IMR-90 (cell line): Measurements from ENCODE around the gene GDF9. TPM values are rescaled to one million over a fixed set of nuclear protein-coding genes. Genes with fewer than 3 reads are reported as not detected.
A peak's percentile ranks its signal among the peaks of the same experiment; 100 is the strongest.

Source experiments
- ATAC-seq: fragments of 200-7000 bp; cut with Tn5 transposase; 2 replicates; pipeline ENCODE4 v1.9.1; 2020; ENCODE audit warnings: low read depth, mild to moderate bottlenecking, moderate library complexity
- BruUV-seq: library from RNA; stranded (reverse); fragments of 400-500 nt; replicated peaks from 2 replicates; lab custom pipeline; 2021; lab: Mats Ljungman, UMichigan
- CTCF ChIA-PET: fragments of 300-600 bp; formaldehyde crosslinking; extraction: SDS; loops from one replicate; lab custom pipeline; 2021; ENCODE audit warnings: antibody characterized with exemption; lab: Yijun Ruan, JAX
- POLR2A ChIA-PET: fragments of 300-600 bp; sonication (Branson Sonifier 250); formaldehyde crosslinking; loops from one replicate; lab custom pipeline; 2022; ENCODE audit warnings: antibody characterized with exemption; ENCODE audit not compliant: unreplicated experiment; lab: Charles Lee
- DNase-seq: peaks from one replicate; pipeline ENCODE4 v3.0.0; 2013
- H2AFZ ChIP-seq: replicated peaks from 2 replicates; pipeline ENCODE3; 2013; ENCODE audit warnings: low read length, mild to moderate bottlenecking; ENCODE audit not compliant: poor library complexity
- H2AK5ac ChIP-seq: 2 replicates; pipeline ENCODE4 v1.6.1; 2013; ENCODE audit warnings: low read depth, low read length, inconsistent platforms
- H2AK9ac ChIP-seq: replicated peaks from 2 replicates; pipeline ENCODE3; 2013; ENCODE audit warnings: mild to moderate bottlenecking, low read depth, low read length, moderate library complexity; ENCODE audit not compliant: poor library complexity
- H2BK120ac ChIP-seq: 2 replicates; pipeline ENCODE4 v1.6.1; 2013; ENCODE audit warnings: low read depth, low read length, inconsistent platforms
- H2BK15ac ChIP-seq: 3 replicates; pipeline ENCODE4 v1.6.1; 2013; ENCODE audit warnings: low read depth, low read length, inconsistent platforms
- H2BK20ac ChIP-seq: 2 replicates; pipeline ENCODE4 v1.6.1; 2013; ENCODE audit warnings: low read depth, mild to moderate bottlenecking, inconsistent platforms, low read length, moderate library complexity
- H2BK5ac ChIP-seq: 2 replicates; pipeline ENCODE4 v1.6.1; 2013; ENCODE audit warnings: mild to moderate bottlenecking, low read depth, low read length, inconsistent platforms; ENCODE audit not compliant: poor library complexity, severe bottlenecking
- H3K14ac ChIP-seq: replicated peaks from 2 replicates; pipeline ENCODE4 v1.6.1; 2013; ENCODE audit warnings: low read depth, low read length, inconsistent platforms
- H3K18ac ChIP-seq: 2 replicates; pipeline ENCODE4 v1.6.1; 2013; ENCODE audit warnings: low read depth, low read length, control low read depth
- H3K23ac ChIP-seq: 2 replicates; pipeline ENCODE4 v1.6.1; 2013; ENCODE audit warnings: low read depth, low read length, inconsistent platforms
- H3K27ac ChIP-seq: 2 replicates; pipeline ENCODE4 v1.5.1; 2013; ENCODE audit warnings: mild to moderate bottlenecking, control low read depth, low read length; ENCODE audit not compliant: insufficient read depth
- H3K27me3 ChIP-seq: 2 replicates; pipeline ENCODE4 v1.6.1; 2013; ENCODE audit warnings: low read length; ENCODE audit not compliant: control insufficient read depth, insufficient read depth
- H3K36me3 ChIP-seq: 2 replicates; pipeline ENCODE4 v1.6.1; 2013; ENCODE audit warnings: low read length, mixed read lengths; ENCODE audit not compliant: control insufficient read depth, insufficient read depth
- H3K4ac ChIP-seq: 2 replicates; pipeline ENCODE4 v1.6.1; 2013; ENCODE audit warnings: low read depth, low read length, inconsistent platforms
- H3K4me1 ChIP-seq: 2 replicates; pipeline ENCODE4 v1.6.1; 2013; ENCODE audit warnings: low read length, mixed read lengths; ENCODE audit not compliant: control insufficient read depth, insufficient read depth
- H3K4me2 ChIP-seq: 2 replicates; pipeline ENCODE4 v1.6.1; 2013; ENCODE audit warnings: low read depth, mild to moderate bottlenecking, control low read depth, low read length, moderate library complexity
- H3K4me3 ChIP-seq: 2 replicates; pipeline ENCODE4 v1.5.1; 2013; ENCODE audit warnings: low read depth, mild to moderate bottlenecking, control low read depth, low read length, moderate library complexity; ENCODE audit not compliant: insufficient read depth
- H3K56ac ChIP-seq: 2 replicates; pipeline ENCODE4 v1.6.1; 2013; ENCODE audit warnings: low read length, inconsistent platforms; ENCODE audit not compliant: insufficient read depth; ENCODE audit errors: extremely low read depth
- H3K79me1 ChIP-seq, 2 experiments: 2 replicates each; pipeline ENCODE4 v1.6.1; 2013; ENCODE audit warnings: low read length in 2 of 2, inconsistent platforms in 1 of 2, low read depth in 1 of 2
- H3K9ac ChIP-seq: 2 replicates; pipeline ENCODE4 v1.6.1; 2013; ENCODE audit warnings: low read depth, low read length, control low read depth
- H3K9me1 ChIP-seq: 2 replicates; pipeline ENCODE4 v1.6.1; 2013; ENCODE audit warnings: low read length, inconsistent platforms; ENCODE audit not compliant: insufficient read depth
- H3K9me3 ChIP-seq: 2 replicates; pipeline ENCODE4 v1.6.1; 2013; ENCODE audit warnings: low read length; ENCODE audit not compliant: control insufficient read depth, insufficient read depth
- H4K20me1 ChIP-seq: 2 replicates; pipeline ENCODE4 v1.6.1; 2013; ENCODE audit warnings: low read length, inconsistent platforms; ENCODE audit not compliant: insufficient read depth
- H4K5ac ChIP-seq: 2 replicates; pipeline ENCODE4 v1.6.1; 2013; ENCODE audit warnings: mild to moderate bottlenecking, low read depth, low read length, control low read depth
- H4K8ac ChIP-seq, 2 experiments: 2 replicates each; pipeline ENCODE4 v1.6.1; 2013; ENCODE audit warnings: low read depth in 2 of 2, low read length in 2 of 2, control low read depth in 1 of 2, inconsistent platforms in 1 of 2
- H4K91ac ChIP-seq: 2 replicates; pipeline ENCODE4 v1.6.1; 2013; ENCODE audit warnings: low read depth, low read length, inconsistent platforms; ENCODE audit not compliant: insufficient read depth
- BHLHE40 ChIP-seq: fragments of 150-350 bp; IDR thresholded peaks from 2 replicates; pipeline ENCODE4 v1.6.1; 2016; ENCODE audit warnings: mild to moderate bottlenecking, low read depth, low read length
- CEBPB ChIP-seq: IDR thresholded peaks from 2 replicates; pipeline ENCODE4 v1.6.1; 2012; ENCODE audit warnings: low read depth, low read length, improper control_type of control experiment
- CTCF ChIP-seq: conservative IDR thresholded peaks from 2 replicates; pipeline ENCODE4 v1.5.1; 2012; ENCODE audit warnings: mild to moderate bottlenecking, low read depth, low read length, improper control_type of control experiment
- FOS ChIP-seq: fragments of 150-350 bp; IDR thresholded peaks from 2 replicates; pipeline ENCODE4 v1.6.1; 2016; ENCODE audit warnings: low read depth, low read length
- MAFK ChIP-seq: IDR thresholded peaks from 2 replicates; pipeline ENCODE4 v1.6.1; 2012; ENCODE audit warnings: low read depth, low read length, improper control_type of control experiment
- MAZ ChIP-seq: IDR thresholded peaks from 2 replicates; pipeline ENCODE4 v1.6.1; 2012; ENCODE audit warnings: low read depth, mild to moderate bottlenecking, low read length, improper control_type of control experiment, moderate library complexity, borderline replicate concordance
- MXI1 ChIP-seq: IDR thresholded peaks from 2 replicates; pipeline ENCODE4 v1.6.1; 2012; ENCODE audit warnings: low read depth, mild to moderate bottlenecking, low read length, moderate library complexity, borderline replicate concordance
- NFE2L2 ChIP-seq: fragments of 150-350 bp; IDR thresholded peaks from 2 replicates; pipeline ENCODE4 v1.6.1; 2016; ENCODE audit warnings: low read depth, mild to moderate bottlenecking, low read length
- RAD21 ChIP-seq: IDR thresholded peaks from 2 replicates; pipeline ENCODE4 v1.6.1; 2012; ENCODE audit warnings: low read length, improper control_type of control experiment
- RCOR1 ChIP-seq: IDR thresholded peaks from 2 replicates; pipeline ENCODE4 v1.6.1; 2012; ENCODE audit warnings: mild to moderate bottlenecking, low read length, improper control_type of control experiment; ENCODE audit not compliant: insufficient replicate concordance
- RFX5 ChIP-seq: IDR thresholded peaks from 2 replicates; pipeline ENCODE4 v1.8.0; 2012; ENCODE audit warnings: low read depth, mild to moderate bottlenecking, low read length, moderate library complexity
- WGBS, 2 experiments: methylation state at CpG; one replicate each; pipeline versions ENCODE4 v1.1.5 to v1.1.7; 2013; ENCODE audit warnings: missing lambda C conversion rate in 2 of 2; ENCODE audit not compliant: insufficient read length in 1 of 2; ENCODE audit errors: extremely low coverage in 2 of 2; 5-methylcytosine and 5-hydroxymethylcytosine counted together
- dilution Hi-C: fragments of 300-500 bp; cut with HindIII; formaldehyde crosslinking; loops from one replicate; pipeline ENCODE4 v1.14.3; 2018; ENCODE audit warnings: low sequenced_read_pairs; ENCODE audit not compliant: unreplicated experiment
- in situ Hi-C: fragments of 300-500 bp; cut with MboI; formaldehyde crosslinking; loops from 3 replicates; pipeline ENCODE4 v1.14.3; 2019; ENCODE audit warnings: low sequenced_read_pairs, inconsistent platforms, mixed read lengths
- intact Hi-C: fragments of 100-400 bp; cut with micrococcal nuclease; formaldehyde crosslinking; loops from 2 replicates; pipeline ENCODE4 v1.10.0; 2022
- polyA plus RNA-seq, 3 experiments: library from polyadenylated mRNA; depleted of rRNA; stranded (reverse); fragments of >200 nt; gene quantifications; 2 replicates each; pipeline ENCODE4 v1.2.3, GENCODE V29; 2012; ENCODE audit warnings: low replicate concordance in 1 of 3
- total RNA-seq: library from RNA; depleted of rRNA; stranded (reverse); fragments of >200 nt; gene quantifications from 2 replicates; pipeline ENCODE4 v1.2.3, GENCODE V29; 2012

Gene GDF9
- total and polyA plus RNA-seq, 2 of the 4 experiments (the other 2 are of a cell fraction): 0.18 to 0.21 TPM

DNA sequence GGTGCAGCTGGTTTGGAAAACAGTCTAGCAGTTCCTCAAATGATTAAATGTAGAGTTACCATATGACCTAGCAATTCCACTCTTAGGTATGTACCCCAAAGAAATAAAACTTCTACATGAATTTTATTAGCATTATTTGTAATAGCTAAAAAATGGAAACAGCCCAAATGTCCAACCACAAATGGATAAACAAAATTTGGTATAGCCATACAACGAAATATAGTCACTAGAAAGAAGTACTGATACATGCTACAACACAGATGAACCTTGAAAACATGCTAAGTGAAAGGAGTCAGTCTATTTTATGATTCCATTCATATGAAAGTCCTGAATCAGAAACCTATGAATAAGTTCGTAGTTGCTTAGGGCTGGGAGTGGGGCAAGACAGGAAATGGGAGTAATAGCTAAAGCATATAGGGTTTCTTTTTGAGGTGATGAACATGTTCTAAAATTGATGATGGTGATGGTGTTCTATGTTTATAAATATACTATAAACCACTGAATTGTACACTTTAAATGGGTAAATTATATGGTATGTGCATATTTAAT is 6.3 kb downstream of the GDF9 start:
- no peak overlapping the region for H3K4me3 ChIP-seq
- TF ChIP-seq MAFK (no peak), MAZ (no peak), RCOR1 (no peak), RAD21 (no peak), BHLHE40 (no peak), RFX5 (no peak), FOS (no peak), NFE2L2 (no peak), CEBPB (no peak), MXI1 (no peak), CTCF (no peak)
- ATAC-seq (no peak), DNase-seq (peak; percentile 29)
- no peak overlapping the region for H4K8ac ChIP-seq
- H2BK15ac ChIP-seq: no peak overlapping the region
- intact Hi-C loops (loop anchor here (5.0 kb wide), 1 partner anchor 103 kb away; no protein-coding TSS in a partner anchor), in situ Hi-C loops (no loop called here), dilution Hi-C loops (no loop called here)
- H4K91ac ChIP-seq: no peak overlapping the region
- H3K9ac ChIP-seq: no peak overlapping the region
- H3K9me3 ChIP-seq: no peaks in the 10 kb centered on the region
- H3K14ac ChIP-seq: no peak overlapping the region
- WGBS, 2 experiments: no CpG with 5 or more reads among the region's 2 CpGs
- ChIA-PET CTCF (no interaction called here), POLR2A (no interaction called here)
- no peak overlapping the region for H2AK5ac ChIP-seq
- H3K36me3 ChIP-seq: no peaks in the 10 kb centered on the region
- no peak overlapping the region for H3K56ac ChIP-seq
- H2BK20ac ChIP-seq: no peak overlapping the region
- H3K27me3 ChIP-seq: no peaks in the 10 kb centered on the region
- H2AFZ ChIP-seq: no peak overlapping the region
- H3K9me1 ChIP-seq: no peaks in the 10 kb centered on the region
- H2BK5ac ChIP-seq: no peak overlapping the region
- H3K18ac ChIP-seq: no peak overlapping the region
- no peak overlapping the region for H3K4ac ChIP-seq
- no peak overlapping the region for H4K5ac ChIP-seq
- no TSS peak for BruUV-seq
- H3K79me1 ChIP-seq: no peaks in the 10 kb centered on the region
- H4K20me1 ChIP-seq: no peaks in the 10 kb centered on the region
- no peak overlapping the region for H2BK120ac ChIP-seq
- no peaks in the 10 kb centered on the region for H3K4me1 ChIP-seq
- H3K23ac ChIP-seq: no peak overlapping the region
- H2AK9ac ChIP-seq: no peak overlapping the region
- H3K27ac ChIP-seq: no peak overlapping the region
- no peak overlapping the region for H3K4me2 ChIP-seq
